Sigmoid colon (tissue), 4 donors: Measurements from ENCODE around the gene DPF3.

Experiments used
- POLR2A ChIP-seq, 2 donors: fragments of 450-650 bp; IDR thresholded peaks; one replicate each; pipeline ENCODE4 v1.6.1; 2016; ENCODE audit warnings: antibody characterized with exemption in 2 of 2, mild to moderate bottlenecking in 2 of 2, moderate library complexity in 2 of 2
- POLR2AphosphoS5 ChIP-seq, 4 donors: sonication (generic); formaldehyde crosslinking; IDR thresholded peaks; one replicate each; pipeline ENCODE4 v1.6.1; 2017; ENCODE audit warnings: antibody characterized with exemption in 4 of 4
- TF ChIP-seq, protein P1 (sequence below), 4 experiments: fragments of 450-650 bp in 3 of 4; fragments of 200-600 bp in 1 of 4; IDR thresholded peaks; one replicate each; pipeline ENCODE4 v1.5.1; 2016 to 2019; ENCODE audit warnings: antibody characterized with exemption in 4 of 4, mild to moderate bottlenecking in 3 of 4, moderate library complexity in 2 of 4

DNA sequence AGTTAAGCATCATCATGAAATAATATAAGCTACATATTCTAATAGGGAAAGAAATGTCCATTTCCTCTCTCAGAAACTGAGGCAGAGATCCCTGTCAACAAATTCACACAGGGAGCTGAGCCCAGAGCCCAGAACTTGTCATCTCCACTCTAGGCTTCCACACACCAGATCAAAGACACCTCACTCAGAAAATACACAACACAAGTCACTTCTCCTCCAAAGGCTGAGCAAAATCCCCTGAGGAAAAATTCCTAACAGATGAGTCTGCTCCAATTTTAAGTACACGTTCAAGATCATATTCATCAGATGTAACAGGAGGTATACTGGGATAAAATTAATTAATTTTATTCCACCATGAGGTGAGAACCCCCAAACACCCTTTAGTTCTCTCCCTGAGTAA lies 227.3 kb downstream of the DPF3 start:
- TF ChIP-seq, protein P1, sequence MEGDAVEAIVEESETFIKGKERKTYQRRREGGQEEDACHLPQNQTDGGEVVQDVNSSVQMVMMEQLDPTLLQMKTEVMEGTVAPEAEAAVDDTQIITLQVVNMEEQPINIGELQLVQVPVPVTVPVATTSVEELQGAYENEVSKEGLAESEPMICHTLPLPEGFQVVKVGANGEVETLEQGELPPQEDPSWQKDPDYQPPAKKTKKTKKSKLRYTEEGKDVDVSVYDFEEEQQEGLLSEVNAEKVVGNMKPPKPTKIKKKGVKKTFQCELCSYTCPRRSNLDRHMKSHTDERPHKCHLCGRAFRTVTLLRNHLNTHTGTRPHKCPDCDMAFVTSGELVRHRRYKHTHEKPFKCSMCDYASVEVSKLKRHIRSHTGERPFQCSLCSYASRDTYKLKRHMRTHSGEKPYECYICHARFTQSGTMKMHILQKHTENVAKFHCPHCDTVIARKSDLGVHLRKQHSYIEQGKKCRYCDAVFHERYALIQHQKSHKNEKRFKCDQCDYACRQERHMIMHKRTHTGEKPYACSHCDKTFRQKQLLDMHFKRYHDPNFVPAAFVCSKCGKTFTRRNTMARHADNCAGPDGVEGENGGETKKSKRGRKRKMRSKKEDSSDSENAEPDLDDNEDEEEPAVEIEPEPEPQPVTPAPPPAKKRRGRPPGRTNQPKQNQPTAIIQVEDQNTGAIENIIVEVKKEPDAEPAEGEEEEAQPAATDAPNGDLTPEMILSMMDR (IDR thresholded peaks at IDR 0.05): no peak
- TF ChIP-seq POLR2A (IDR thresholded peaks at IDR 0.05) (no peak), POLR2AphosphoS5 (IDR thresholded peaks at IDR 0.05) (no peak)
